RKO (cell line): ENCODE data around the gene EYA3.
"Not testable (repeated sequence)": the region's sequence is repeated elsewhere in the genome, so short reads cannot be mapped to it uniquely, and the experiment has no call there.

Source experiments
- DNase-seq: peaks from one replicate; pipeline ENCODE4 v3.0.0-alpha.2; 2016; ENCODE audit warnings: low spot score

Gene EYA3

GRCh38 chr1:28028873-28029654 is 59.3 kb downstream of the EYA3 start:
- no peak for DNase-seq

GRCh38 chr1:28027660-28028059 is 60.8 kb downstream of the EYA3 start:
- DNase-seq = no peak

DNA sequence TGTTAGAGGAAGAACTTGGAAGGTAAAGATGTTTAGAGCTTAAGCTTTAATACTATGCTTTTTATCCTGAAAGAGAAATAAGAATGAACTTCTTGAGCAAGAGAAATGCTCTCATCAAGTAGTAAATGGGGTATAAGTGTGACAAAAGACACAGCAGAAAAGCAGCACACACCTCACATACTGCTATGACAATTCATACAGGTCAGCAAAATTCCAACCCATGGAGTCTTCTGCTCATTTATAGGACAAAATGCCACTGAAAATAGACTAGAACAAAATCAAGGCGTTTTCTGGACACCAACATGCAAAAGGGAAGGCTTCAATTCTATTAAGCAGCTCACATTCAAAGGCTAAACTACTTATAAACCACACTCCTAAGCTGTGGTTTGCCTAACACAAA is 61.2 kb downstream of the EYA3 start:
- DNase-seq = no peak

GRCh38 chr1:28026329-28026728 is 62.1 kb downstream of the EYA3 start:
- no peak for DNase-seq

GRCh38 chr1:28021064-28021463 is 67.3 kb downstream of the EYA3 start:
- DNase-seq = no peak

GRCh38 chr1:28010969-28011368 is 77.4 kb downstream of the EYA3 start:
- DNase-seq = no peak

GRCh38 chr1:28003117-28003516 is 85.3 kb downstream of the EYA3 start:
- not testable (repeated sequence) for DNase-seq

GRCh38 chr1:28002600-28002999 is 85.8 kb downstream of the EYA3 start:
- no peak for DNase-seq

DNA sequence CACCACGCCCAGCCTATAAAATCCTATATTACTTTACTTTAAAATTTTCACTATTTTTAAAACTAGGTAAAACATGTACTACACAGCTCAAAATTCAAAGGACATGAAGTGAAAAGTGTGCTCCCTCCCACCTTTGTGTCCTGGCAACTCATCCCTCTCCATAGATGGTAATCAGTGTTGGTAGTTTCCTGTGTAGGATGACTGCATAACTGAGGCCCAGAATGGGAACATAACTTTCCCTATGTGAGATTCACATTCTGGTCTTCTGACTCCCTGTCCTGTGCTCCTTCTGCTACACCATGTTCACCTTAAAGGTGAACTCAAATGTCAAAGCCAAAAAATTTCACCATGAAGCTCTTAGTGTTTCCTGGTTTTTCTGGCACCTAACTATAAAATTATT is 89.4 kb downstream of the EYA3 start:
- DNase-seq = no peak

DNA sequence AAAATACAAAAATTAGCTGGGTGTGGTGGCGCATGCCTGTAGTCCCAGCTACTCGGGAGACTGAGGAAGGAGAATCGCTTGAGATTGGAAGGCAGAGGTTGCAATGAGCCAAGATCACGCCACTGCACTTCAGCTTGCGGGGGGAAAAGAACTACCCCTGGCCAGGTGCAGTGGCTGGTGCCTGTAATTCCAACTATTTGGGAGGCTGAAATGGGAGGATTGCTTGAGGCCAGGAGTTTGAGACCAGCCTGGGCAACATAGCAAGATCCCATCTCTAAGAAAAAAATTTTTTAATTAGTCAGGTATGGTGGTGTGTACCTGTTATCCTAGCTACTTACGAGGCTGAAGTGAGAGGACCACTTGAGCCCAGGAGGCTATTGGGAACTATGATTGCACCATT is 93.9 kb downstream of the EYA3 start:
- not testable (repeated sequence) for DNase-seq

DNA sequence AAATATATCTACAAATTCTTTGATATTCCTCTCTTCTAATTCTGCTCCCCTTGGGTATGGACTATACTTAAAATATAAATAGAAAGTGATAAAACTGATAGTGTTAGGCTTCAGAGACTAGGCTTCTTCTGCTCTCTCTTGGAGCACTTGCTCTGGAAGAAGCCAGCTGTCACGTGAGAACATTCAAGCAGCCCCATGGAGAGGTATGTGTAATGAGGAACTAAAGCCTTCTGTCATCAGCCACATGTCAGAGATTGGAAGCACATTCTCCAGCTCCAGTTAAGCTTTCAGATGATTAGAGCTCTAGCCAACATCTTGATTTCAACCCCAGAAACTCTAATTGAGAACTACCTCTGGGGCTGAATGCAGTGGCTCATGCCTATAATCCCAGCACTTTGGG is 94.3 kb downstream of the EYA3 start:
- no peak for DNase-seq

DNA sequence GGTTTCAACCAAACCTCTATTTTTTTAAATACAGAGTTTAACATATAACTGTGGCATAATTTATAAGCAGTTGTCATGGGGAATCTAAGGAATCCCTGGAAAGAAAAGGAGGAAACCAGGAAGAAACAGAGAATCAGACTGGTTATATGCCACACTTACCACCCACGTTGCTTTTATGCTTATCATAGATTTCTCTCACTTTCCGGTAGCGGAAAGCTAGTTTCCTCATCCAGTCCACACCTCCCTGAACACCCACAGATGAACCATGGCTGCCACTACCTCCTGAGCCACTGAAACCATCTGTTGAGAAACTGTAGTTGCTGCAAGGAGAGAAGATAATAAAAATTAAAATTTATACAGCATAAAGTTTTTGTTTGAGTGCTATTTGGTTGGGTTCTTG is 95.2 kb downstream of the EYA3 start:
- DNase-seq = no peak

GRCh38 chr1:27992276-27992675 is 96.1 kb downstream of the EYA3 start:
- no peak for DNase-seq

DNA sequence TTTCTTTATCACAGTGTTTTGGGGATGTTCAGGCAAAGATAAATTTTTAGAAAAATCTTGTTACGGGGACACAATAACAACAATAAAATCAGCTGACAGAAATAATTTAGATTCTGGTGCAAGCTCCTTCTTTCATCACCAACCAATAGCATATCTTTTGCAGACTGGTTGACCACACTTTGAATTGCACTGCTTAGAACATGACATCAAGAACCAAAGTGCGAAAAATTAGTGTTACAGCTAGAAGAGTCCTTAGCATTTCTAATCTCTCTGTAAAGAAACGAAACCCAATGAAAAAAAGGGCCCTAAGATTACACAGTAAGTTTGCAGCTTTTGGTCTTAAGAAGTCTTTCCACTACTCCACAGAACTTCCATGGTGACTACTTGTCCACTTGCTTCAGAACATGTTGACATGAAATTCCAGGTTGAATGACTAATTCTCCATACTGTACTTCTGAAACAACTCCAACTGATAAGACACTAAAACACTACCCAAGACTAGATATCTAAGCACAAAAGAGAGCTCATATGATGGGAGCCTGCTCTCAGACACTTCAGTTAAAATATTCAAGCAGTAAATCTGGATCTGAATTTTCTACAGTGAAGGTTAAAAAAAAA is 97.4 kb downstream of the EYA3 start:
- no peak for DNase-seq

GRCh38 chr1:27981145-27981544 is 107.3 kb downstream of the EYA3 start:
- DNase-seq = no peak

DNA sequence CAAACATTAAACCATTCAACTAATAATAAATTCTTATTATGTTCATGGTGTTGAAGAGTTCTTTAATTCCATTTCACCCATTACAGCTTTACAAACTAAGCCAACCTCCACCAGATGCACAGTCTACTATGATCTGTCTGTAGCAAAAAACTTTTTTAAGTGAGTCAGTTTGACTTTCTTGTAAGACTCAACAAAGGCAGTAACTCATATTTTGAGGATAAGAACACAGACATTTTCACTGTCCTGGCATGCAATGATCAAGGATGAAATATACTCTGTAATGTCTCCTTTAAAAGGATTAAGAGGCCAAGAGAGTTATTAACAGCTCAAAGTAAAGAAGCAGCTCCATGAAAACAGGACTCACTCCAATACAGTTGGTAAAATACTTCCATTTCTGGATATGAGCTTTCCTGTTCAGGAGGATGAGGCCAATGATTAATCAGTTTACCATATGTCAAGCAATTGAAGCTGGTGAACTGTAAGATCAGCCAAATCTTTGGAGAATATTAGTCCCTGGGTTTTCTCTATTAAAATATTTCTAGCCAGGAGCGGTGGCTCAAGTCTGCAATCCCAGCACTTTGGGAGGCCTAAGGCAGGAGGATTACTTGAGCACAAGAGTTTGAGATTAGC is 108.1 kb downstream of the EYA3 start:
- no peak for DNase-seq

DNA sequence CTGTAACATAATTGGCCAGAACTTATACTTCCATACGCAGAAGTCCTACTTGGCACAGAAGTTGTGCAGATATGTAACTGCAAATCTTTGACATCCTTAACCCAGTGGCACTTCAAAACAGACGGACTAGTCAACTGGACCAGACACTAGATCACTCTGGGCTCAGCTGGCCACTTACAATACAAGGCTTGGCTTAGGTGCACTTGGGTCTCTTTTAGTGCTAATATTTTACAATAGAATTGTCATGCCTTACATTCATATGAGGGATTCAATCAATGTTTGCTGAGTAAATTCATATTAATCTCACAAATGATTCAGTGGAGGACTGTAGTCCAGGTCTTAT is 108.6 kb downstream of the EYA3 start:
- no peak for DNase-seq

GRCh38 chr1:27979151-27979858 is 109.1 kb downstream of the EYA3 start:
- DNase-seq = peak; percentile 81

GRCh38 chr1:27974417-27974781 is 114.0 kb downstream of the EYA3 start:
- DNase-seq = no peak

GRCh38 chr1:27973771-27974416 is 114.5 kb downstream of the EYA3 start:
- DNase-seq = no peak

GRCh38 chr1:27972141-27972540 is 116.3 kb downstream of the EYA3 start:
- no peak for DNase-seq

- DNase-seq = no peak
Measured at GRCh38 chr1:27971674-27972073, 116.7 kb downstream of the EYA3 start.
